ENCODE results near the gene NAALADL2. TPM values are rescaled to one million over a fixed set of nuclear protein-coding genes. Genes with fewer than 3 reads are reported as not detected.

NAALADL2 gene
- total and polyA plus RNA-seq, 2 donors (not counting 3 experiments of a cell fraction or from before 2014, with no cell fraction given): 1.1 to 4.0 TPM

DNA sequence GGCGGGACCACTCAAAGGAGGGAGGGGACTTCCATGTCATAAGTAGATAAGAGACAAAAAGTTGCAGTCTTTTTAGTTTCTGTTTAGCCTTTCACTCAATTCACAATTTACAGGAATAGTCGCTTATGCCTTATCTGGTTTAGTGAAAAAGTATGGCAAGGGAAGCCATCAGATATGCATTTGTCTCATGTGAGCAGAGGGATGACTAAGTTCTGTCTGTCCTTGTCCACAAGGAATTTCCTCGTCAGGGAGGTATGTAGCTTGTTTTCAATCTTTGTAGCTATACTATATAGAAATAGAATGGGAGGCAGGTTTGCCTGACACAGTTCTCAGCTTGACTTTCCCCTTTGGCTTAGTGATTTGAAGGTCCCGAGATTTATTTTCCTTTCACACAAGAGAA, 882.8 kb downstream of the NAALADL2 start:
- H4K20me1 ChIP-seq (replicated peaks; ENCODE audit: control insufficient read depth, extremely low read depth, insufficient read depth, low read length): no peaks in the 10 kb centered on the region
- no peak for DNase-seq (ENCODE audit: low read depth, low spot score)
- no peak overlapping the region for H3K9ac ChIP-seq (replicated peaks; ENCODE audit: extremely low read depth, insufficient read depth, low read length)
- H3K9me1 ChIP-seq (replicated peaks; ENCODE audit: control insufficient read depth, extremely low read depth, insufficient read depth, low read length): no peaks in the 10 kb centered on the region
- no peaks in the 10 kb centered on the region for H3K79me2 ChIP-seq (ENCODE audit: control insufficient read depth, insufficient read depth, low read length)
- FAIRE-seq: no peak
- intact Hi-C loops (cut with micrococcal nuclease): no loop called here
- no peak overlapping the region for H3K27ac ChIP-seq (ENCODE audit: insufficient read depth, low read depth, low read length)
- POLR2A ChIA-PET: no interaction called here
- H3K4me3 ChIP-seq (replicated peaks in 1 of 3; ENCODE audit: insufficient read depth in 1 of 3, low read depth in 1 of 3, low read length in 3 of 3): no peak overlapping the region
- no peaks in the 10 kb centered on the region for H3K27me3 ChIP-seq (ENCODE audit: control insufficient read depth in 2 of 2, insufficient read depth in 2 of 2, low read length in 2 of 2)
- dilution Hi-C loops (cut with MboI; ENCODE audit: extremely low pct_ligation_motif_present, low sequenced_read_pairs): no loop called here
- no peak overlapping the region for H3K4me2 ChIP-seq (ENCODE audit: insufficient read depth, low read length)
- H3K36me3 ChIP-seq (ENCODE audit: control insufficient read depth in 2 of 2, extremely low read depth in 1 of 2, insufficient read depth in 2 of 2, low read length in 2 of 2): no peaks in the 10 kb centered on the region
- BruUV-seq (replicated peaks): no TSS peak
- no peak overlapping the region for H2AFZ ChIP-seq (ENCODE audit: low read depth, low read length)
- CTCF ChIA-PET: no interaction called here
- H3K9me3 ChIP-seq (replicated peaks; ENCODE audit: control insufficient read depth, insufficient read depth, low read length): no peaks in the 10 kb centered on the region
- H3K4me1 ChIP-seq (ENCODE audit: control insufficient read depth, extremely low read depth, insufficient read depth, low read length): no peaks in the 10 kb centered on the region
- TF ChIP-seq GATA2 (IDR thresholded peaks at IDR 0.05; ENCODE audit: insufficient read depth, insufficient read length, low read depth, low read length): no peak
- no peak for TF ChIP-seq MYC (IDR thresholded peaks at IDR 0.05; ENCODE audit: low read depth, low read length)
- TF ChIP-seq FOS (IDR thresholded peaks at IDR 0.05; ENCODE audit: borderline replicate concordance, insufficient read depth, low read length): no peak
- no peak for TF ChIP-seq EZH2 (IDR thresholded peaks at IDR 0.05; ENCODE audit: borderline replicate concordance, low read depth, low read length, severe bottlenecking)
- no peak for TF ChIP-seq JUN (IDR thresholded peaks at IDR 0.05; ENCODE audit: borderline replicate concordance, insufficient read depth, insufficient read length, low read depth)
- TF ChIP-seq MAX (IDR thresholded peaks at IDR 0.05; ENCODE audit: insufficient read depth, insufficient read length): no peak
- no peak for TF ChIP-seq POLR2AphosphoS5 (IDR thresholded peaks at IDR 0.05; ENCODE audit: insufficient read depth, low read depth, low read length)
- TF ChIP-seq CTCF (IDR thresholded peaks at IDR 0.05; ENCODE audit: extremely low read depth in 1 of 2, insufficient read depth in 1 of 2, low read depth in 1 of 2, low read length in 2 of 2): no peak
- TF ChIP-seq POLR2A (IDR thresholded peaks at IDR 0.05; ENCODE audit: low read depth, low read length): no peak

All from endothelial cell of umbilical vein (primary cell).